HG03575 (cell line): ENCODE results near the gene AP4S1.
"Not testable (repeated sequence)": the region's sequence is repeated elsewhere in the genome, so short reads cannot be mapped to it uniquely, and the experiment has no call there.

Source experiments
- ATAC-seq: cut with Tn5 transposase; IDR thresholded peaks from one replicate; pipeline ENCODE4 v1.9.1; 2021; ENCODE audit not compliant: unreplicated experiment, insufficient number of reproducible peaks, low FRiP score; ENCODE audit errors: extremely low read depth

The AP4S1 gene

DNA sequence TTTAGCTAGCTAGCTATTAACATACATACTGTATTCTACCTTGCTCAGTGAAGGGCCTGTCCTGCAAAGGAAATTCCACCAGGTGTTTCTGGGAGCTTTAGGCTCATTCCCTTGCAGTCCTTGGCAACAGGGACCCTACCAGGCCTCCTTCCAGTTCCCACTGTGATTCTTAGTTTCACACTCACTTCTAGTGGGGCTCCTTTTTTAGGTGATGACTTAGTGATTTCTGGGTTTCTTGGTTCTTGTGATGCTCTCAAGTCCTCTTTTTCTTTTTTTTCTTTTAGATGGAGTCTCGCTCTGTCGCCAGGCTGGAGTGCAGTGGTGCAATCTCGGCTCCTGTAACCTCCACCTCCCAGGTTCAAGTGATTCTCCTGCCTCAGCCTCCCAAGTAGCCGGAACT, 11.1 kb downstream of the AP4S1 start:
- no peak for ATAC-seq

DNA sequence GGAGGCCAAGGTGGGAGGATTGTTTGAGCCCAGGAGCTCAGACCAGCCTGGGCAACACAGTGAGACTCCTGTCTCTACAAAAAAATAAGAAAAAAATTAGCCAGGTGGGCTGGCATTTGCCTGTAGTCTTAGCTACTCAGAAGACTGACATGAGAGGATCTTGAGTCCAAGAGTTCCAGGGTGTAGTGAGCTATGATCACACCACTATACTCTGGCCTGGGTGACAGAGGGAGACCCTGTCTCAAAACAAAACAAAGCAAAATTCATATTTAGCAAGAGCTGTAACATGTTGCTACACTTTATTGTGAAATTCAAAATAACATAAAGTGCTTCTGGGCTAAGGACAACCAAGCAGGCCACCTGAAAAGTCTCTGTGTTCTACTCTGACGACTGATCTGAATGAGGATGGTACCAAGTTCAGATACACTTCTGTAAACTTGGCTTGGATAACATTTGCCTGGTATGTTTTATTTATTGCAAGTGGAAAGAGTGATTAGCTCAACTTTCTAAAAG, 12.3 kb downstream of the AP4S1 start:
- ATAC-seq = no peak

DNA sequence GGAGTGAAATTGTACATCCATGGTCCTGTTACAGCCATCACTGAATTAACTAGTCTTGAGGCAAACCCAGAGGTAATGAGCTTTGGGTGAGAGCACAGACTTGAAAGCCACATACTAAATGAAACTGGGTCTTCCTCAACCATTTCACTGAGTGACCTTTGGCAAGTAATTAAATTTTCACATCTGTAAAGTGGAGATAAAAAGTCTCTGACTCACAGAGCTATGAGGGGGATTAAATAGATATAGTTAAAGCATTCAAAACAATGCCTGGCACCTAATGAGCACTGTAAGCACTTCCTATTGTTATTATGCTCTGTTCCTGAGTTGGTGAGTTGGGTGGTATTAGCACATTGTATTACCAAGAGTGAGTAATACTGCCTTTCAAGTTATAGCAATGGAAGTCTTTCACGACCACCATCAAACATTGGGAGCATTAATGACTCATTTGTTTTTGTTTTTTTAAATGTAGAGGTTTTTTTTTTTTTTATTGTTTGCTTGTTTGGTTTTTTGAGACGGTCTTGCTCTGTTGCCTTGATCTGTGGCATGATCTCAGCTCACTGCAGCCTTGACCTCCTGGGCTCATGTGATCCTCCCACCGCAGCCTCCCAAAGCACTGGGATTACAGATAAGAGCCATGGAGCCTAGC, 13.2 kb downstream of the AP4S1 start:
- ATAC-seq = no peak

DNA sequence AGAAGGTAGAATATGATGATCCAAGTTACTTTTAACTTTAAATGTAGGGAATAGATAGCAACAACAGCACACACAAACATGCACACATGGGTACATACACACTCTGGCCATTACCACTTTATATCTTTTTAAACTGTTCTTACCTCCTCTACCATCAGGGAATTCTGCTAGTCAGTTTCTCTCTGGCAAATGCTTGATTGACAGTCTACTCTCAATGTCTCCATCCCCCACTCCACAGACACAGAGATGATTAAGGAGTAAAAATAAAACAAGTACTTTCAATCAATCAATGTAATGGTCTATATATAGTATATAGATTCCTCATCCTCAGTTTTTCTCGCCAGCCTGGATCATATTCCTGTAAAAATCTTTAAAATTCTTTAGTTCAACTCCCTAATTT, 16.9 kb downstream of the AP4S1 start:
- no peak for ATAC-seq

DNA sequence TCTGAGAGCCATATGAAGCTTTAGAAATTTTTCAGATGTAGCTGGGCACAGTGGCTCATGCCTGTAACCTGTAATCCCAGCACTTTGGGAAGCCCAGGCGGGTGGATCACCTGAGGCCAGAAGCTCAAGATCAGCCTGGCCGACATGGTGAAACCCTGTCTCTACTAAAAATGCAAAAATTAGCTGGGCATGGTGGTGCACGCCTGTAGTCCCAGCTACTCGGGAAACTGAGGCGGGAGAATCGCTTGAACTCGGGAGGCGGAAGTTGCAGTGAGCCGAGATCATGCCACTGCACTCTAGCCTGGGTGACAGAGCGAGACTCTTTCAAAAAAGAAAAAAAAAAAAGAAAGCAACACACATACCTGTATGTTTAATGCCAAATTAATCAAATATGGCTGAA, 17.4 kb downstream of the AP4S1 start:
- not testable (repeated sequence) for ATAC-seq

DNA sequence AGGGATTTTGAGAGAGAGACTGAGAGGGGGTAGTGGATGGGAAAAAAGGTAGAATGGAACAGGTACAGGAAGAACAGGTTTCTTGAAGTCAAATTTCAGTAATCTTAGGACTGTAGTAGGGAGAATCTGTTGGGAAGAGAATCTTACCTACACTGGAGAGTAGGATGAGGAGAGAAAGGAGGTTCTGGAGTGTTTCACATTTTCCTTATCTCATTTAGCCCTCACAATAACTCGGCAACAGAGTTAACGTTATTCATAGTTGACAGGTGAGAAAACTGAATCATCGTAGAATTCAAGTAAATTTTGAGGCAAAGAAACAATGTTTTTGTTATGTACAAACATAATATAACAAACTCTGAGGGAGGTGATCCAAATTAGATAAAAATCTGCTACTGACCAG, 17.9 kb downstream of the AP4S1 start:
- no peak for ATAC-seq

DNA sequence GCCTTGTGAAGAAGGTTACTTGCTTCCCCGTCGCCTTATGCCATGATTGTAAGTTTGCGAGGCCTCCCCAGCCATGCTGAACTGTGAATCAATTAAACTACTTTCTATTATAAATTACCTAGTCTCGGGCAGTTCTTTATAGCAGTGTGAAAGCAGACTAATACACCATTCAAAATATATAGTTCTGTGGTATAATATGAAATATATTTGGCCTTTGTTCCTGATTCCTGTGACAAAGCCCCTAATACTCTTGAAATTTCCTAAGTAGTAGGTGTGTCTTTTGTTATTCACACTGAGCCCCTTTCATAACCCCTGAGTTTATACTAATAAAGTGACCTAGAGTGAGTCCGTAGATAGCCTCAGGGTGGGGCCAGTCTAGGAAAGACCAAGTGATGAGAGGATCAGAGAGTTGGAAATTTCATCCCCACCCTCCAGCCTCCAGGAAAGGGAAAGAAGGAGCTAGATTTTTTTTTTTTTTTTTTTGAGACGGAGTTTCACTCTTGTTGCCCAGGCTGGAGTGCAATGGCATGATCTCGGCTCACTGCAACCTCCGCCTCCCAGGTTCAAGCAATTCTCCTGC, 20.1 kb downstream of the AP4S1 start:
- no peak for ATAC-seq

DNA sequence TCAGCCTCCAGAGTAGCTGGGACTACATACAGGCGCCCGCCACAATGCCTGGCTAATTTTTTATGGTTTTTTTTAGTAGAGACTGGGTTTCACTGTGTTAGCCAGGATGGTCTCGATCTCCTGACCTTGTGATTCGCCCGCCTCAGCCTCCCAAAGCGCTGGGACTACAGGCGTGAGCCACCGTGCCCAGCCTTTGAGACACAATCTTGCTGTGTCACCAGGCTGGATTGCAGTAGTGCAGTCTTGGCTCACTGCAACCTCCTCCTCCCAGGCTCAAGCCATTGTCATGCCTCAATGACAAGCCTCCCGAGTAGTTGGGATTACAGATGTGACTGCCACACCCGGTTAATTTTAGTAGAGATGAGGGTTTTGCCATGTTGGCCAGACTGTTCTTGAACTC, 22.1 kb downstream of the AP4S1 start:
- no peak for ATAC-seq

DNA sequence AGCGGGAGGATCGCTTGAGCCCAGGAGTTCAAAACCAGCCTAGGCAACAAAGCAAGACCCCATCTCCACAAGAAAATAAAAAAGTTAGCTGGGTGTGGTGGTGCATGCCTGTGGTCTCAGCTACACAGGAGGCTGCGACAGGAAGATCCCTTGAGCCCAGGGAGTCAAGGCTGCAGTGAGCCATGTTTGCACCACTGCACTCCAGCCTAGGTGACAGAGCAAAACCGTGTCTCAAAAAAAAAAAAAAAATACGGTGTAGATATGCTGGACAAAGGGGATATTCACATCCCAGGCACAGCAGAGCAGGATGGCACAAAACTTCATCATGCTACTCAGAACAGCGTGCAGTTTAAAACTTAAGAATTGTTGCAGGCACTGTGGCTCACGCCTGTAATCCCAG, 25.6 kb downstream of the AP4S1 start:
- ATAC-seq = no peak

DNA sequence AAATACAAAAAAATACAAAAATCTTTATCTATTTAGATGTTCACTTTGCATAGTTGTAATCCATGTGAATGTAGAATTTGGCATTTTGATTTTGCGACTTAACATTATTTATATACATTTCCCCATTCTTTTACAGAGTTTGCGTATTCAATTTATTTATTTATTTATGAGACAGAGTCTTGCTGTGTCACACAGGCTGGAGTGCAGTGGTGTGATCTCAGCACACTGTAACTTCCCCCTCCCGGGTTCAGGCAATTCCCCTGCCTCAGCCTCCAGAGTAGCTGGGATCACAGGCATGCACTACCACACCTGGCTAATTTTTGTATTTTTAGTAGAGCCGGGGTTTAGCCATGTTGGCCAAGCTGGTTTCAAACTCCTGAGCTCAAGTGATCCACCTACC, 26.1 kb downstream of the AP4S1 start:
- ATAC-seq = no peak

DNA sequence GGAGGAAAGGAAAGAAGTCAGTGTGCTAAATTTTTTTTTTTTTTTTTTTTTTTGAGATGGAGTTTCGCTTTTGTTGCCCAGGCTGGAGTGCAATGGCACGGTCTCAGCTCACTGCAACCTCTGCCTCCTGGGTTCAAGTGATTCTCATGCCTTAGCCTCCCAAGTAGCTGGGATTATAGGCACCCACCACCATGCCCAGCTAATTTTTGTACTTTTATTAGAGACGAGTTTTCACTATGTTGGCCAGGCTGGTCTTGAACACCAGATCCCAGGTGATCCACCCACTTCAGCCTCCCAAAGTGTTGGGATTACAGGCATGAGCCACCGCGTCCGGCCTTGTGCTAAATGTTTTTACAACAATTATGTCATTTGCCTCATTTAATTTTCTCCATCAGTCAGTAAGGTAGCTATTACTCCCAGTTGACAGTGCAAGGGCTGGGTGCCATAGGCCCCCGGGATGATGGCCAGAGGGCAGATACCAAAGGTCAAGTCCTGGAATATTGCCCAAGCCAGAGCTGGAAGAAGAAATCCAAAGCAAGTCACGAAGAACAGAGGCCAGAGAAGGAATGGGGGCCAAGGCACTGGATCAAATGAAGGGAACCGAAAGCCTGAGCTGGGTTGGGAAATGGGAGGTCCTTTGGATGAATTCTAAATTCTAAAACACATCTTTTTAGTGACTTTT, 27.6 kb downstream of the AP4S1 start:
- ATAC-seq = not testable (repeated sequence)

DNA sequence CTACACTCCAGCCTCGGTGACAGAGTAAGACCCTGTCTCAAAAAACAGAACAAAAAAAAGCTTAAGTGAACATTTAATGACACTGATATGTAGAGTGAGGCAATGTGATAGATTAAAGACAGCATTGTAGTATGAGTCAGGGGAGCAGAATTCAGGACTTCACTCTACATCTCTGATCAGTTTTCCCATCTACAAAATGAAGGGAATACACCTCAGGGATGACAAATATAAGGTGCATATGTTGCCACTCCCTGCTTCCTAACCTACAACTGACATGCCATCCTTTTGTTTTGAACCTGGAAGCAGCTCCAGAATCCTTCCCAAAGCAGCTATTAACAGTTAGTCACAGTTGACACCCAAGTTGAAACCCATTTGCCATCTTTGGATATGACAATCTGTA, 31.6 kb downstream of the AP4S1 start:
- no peak for ATAC-seq

DNA sequence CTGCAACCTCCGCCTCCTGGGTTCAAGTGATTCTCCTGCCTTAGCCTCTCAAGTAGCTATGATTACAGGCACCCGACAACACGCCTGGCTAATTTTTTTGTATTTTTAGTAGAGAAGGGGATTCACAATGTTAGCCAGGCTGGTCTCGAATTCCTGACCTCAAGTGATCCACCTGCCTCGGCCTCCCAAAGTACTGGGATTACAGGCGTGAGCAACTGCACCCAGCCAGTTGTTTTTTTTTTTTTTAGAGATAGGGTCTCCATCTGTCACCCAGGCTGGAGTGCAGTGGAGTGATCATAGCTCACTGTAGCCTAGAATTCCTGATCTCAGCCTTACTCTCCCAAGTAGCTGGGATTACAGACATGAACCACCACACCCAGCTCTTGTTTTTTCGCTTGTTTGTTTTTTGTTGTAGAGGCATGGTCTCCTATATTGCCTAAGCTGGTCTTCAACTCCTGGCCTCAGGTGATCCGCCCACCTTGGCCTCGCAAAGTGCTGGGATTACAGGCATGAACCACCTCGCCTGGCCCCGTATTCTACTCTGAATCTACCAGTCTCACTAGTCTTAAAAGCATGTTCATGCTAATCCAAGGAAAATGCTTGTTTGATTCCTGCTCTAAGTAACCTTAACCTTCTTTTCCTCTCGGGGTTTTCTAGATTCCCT, 32.4 kb downstream of the AP4S1 start:
- no peak for ATAC-seq

DNA sequence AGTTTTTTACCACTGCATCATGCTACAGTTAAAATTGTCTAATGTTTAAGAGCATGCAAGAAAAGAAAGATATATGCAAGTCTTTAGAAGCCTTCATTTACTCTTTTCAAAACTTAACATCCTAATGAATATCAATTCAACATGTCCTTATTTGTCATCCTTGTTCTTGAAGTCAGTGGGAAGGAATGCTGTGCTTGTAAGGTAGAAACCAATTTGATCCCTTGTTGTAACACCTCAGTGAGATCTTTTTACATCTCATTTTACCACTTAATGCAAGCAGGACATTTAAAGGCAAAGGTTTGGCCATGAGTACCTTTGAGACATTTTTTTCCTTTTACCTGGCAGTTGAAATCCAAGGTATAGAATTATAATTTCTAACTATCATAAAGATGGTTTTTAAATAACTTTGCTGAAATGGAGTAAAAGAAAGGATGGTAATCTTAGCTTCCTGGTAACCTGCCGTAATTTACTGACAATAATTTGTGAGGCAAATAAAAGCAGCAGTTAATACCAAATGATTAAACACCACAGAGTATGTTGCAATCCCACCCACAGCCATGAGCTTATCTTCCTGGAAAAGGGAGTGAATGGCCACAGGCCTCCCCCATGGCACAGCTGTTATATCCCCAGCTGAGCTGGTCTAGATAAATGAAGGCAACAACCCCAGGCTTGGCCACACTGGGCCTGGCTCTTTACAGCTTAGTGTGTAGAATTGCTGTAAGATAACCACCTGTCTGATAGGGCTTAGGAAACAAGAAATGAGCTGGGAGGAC, 33.9 kb downstream of the AP4S1 start:
- no peak for ATAC-seq

DNA sequence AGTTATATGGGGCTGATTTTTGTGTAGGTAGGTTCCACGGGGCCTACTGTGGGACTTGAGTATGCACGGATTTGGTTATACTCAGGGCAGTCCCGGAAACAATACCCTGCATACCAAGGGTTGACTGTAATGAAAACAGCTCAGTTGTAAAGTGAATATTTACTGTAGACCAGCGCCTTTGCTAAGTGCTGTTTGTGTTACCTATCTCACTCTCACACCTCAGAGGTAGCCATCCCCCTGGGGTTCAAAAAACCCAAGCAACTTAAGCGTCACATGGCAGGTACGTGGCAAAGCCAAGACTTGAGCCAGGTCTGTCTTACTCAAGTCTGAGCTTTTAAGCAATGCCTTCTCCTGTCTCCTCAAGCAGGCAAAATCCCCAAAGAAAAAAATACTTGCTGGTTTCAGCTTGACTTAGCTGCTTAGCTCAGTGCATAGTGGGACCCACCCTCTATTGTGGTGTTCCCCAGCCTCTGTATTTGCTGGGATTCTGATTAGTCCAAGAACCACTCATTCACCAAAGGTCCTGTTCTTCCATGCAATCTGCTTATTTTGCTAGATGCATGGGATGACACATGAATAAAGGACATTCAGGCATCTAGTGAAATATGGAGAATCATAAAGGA, 34.9 kb downstream of the AP4S1 start:
- no peak for ATAC-seq

DNA sequence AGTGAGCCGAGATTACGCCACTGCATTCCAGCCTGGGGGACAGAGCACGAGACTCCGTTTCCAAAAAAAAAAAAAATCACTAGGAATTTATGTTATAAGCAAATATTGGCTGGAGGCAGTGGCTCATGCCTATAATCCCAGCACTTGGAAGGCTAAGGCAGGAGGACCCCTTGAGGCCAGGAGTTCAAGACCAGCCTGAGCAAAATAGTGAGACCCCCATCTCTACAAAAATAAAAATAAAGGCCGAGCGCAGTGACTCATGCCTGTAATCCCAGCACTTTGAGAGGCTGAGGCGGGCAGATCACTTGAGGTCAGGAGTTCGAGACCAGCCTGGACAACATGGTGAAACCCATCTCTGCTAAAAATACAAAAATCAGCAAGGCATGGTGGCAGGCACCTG, 37.5 kb downstream of the AP4S1 start:
- not testable (repeated sequence) for ATAC-seq

DNA sequence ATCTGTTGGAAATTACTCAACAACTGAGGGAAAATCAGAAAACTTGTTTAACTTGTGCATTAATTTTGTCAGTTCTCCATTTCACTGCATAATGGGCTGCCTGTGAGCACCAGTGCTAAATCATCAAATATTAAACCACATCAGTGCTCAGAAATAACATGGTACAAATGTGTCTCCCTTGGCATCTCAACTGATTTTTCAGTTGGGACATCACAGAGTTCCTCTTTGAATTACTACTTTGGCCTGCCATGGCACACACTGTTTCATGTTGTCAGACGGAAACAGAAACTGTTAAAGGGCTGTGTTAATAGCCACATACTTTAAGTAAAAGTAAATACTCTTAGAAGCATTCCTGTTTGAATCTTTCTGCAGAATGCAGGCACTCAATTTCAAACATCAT, 42.8 kb downstream of the AP4S1 start:
- ATAC-seq = no peak

DNA sequence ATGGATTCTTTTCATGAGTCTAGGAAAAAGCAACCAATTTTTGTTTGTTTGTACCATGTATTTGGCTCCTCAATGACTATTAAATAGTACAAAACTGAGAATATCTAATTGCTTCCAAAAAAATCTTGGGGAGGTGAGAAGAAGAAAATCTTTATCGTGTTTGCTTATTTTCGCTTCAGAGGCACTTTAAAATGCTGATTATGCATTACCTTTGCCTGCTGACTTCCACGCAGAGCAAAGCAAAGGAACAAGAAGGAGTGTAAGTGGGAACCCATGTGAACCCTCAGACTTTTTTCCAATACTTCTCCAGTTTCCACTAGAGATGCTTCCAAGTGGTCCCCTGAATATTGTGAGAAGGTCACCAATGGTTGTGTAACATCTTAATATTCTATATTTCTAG, 43.9 kb downstream of the AP4S1 start:
- ATAC-seq = no peak

DNA sequence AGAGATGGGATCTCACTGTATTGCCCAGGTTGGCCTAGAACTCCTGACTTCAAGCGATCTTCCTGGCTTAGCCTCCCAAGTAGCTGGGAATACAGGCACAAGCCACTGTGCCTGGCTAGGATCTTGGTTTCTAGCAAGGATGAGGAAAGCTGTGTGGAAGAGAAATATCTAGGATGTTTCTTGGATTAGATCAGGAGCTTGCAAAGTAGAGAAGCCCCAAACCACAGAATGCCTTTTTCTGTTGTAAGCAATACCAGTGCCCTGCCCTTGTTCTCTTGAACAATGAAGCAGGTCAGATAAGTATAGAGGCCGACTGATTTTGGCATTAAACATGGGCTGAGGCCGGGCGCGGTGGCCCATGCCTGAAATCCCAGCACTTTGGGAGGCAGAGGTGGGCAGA, 45.0 kb downstream of the AP4S1 start:
- ATAC-seq = no peak
